Caco-2 (cell line): ENCODE measurements around the gene SLPI. TPM values are rescaled to one million over a fixed set of nuclear protein-coding genes. Genes with fewer than 3 reads are reported as not detected.
A peak's percentile ranks its signal among the peaks of the same experiment; 100 is the strongest.

Experiments
- BruUV-seq: library from RNA; stranded (reverse); fragments of 400-500 nt; replicated peaks from 2 replicates; lab custom pipeline; 2021; lab: Mats Ljungman, UMichigan
- CTCF ChIA-PET: fragments of 300-600 bp; sonication (Branson Sonifier 250); formaldehyde crosslinking; loops from one replicate; lab custom pipeline; 2022; ENCODE audit warnings: antibody characterized with exemption; lab: Charles Lee
- POLR2A ChIA-PET: fragments of 300-600 bp; sonication (Branson Sonifier 250); formaldehyde crosslinking; loops from one replicate; lab custom pipeline; 2022; ENCODE audit warnings: antibody characterized with exemption; lab: Charles Lee
- DNase-seq, 2 experiments: peaks; one replicate each; pipeline versions ENCODE4 v3.0.0 to v3.0.0-alpha.2; 2020 to 2022
- H3K27me3 ChIP-seq: replicated peaks from 2 replicates; pipeline ENCODE4 v1.6.0; 2011; ENCODE audit warnings: low read length; ENCODE audit not compliant: control insufficient read depth, insufficient read depth
- H3K36me3 ChIP-seq: 2 replicates; pipeline ENCODE4 v1.5.1; 2011; ENCODE audit warnings: low read length; ENCODE audit not compliant: control insufficient read depth, insufficient read depth
- H3K4me1 ChIP-seq: fragments of 250-450 bp; sonication (Bioruptor Pico); 2 replicates; pipeline ENCODE4 v1.5.1; 2020; ENCODE audit warnings: mild to moderate bottlenecking
- H3K4me3 ChIP-seq: 2 replicates; pipeline ENCODE4 v1.5.1; 2011; ENCODE audit warnings: low read depth, mild to moderate bottlenecking, control low read depth, low read length
- H3K9me3 ChIP-seq: fragments of 250-450 bp; sonication (Bioruptor Pico); 2 replicates; pipeline ENCODE4 v1.5.1; 2020; ENCODE audit warnings: mild to moderate bottlenecking, moderate library complexity
- H3K27ac Mint-ChIP-seq: one replicate; pipeline ENCODE4 v1.8.0; 2022; ENCODE audit warnings: mixed read lengths; ENCODE audit not compliant: unreplicated experiment
- H3K27me3 Mint-ChIP-seq: one replicate; pipeline ENCODE4 v1.8.0; 2022; ENCODE audit warnings: mixed read lengths; ENCODE audit not compliant: insufficient read depth, unreplicated experiment
- H3K36me3 Mint-ChIP-seq: one replicate; pipeline ENCODE4 v1.8.0; 2022; ENCODE audit warnings: mild to moderate bottlenecking, mixed read lengths; ENCODE audit not compliant: insufficient read depth, unreplicated experiment
- H3K4me1 Mint-ChIP-seq: one replicate; pipeline ENCODE4 v1.8.0; 2022; ENCODE audit warnings: low read depth, mixed read lengths; ENCODE audit not compliant: unreplicated experiment
- H3K4me3 Mint-ChIP-seq: one replicate; pipeline ENCODE4 v1.8.0; 2022; ENCODE audit warnings: mild to moderate bottlenecking, moderate library complexity, mixed read lengths; ENCODE audit not compliant: unreplicated experiment
- H3K9me3 Mint-ChIP-seq: one replicate; pipeline ENCODE4 v1.8.0; 2022; ENCODE audit warnings: mixed read lengths; ENCODE audit not compliant: unreplicated experiment
- intact Hi-C: fragments of 100-400 bp; cut with micrococcal nuclease; formaldehyde crosslinking; loops from one replicate; pipeline ENCODE4 v1.10.0; 2022; ENCODE audit not compliant: unreplicated experiment
- total RNA-seq: library from RNA; stranded (reverse); gene quantifications from 2 replicates; pipeline ENCODE4 v1.2.3, GENCODE V29; 2022
- TF ChIP-seq, protein P1 (sequence below), 2 experiments: fragments of 200-600 bp in 1 of 2; IDR thresholded peaks; 1 replicate in 1 of 2; 2 replicates in 1 of 2; pipeline versions ENCODE4 v1.5.1 to v1.8.0; 2011 to 2022; ENCODE audit warnings: antibody characterized with exemption in 1 of 2, control low read depth in 1 of 2, inconsistent platforms in 1 of 2, low read depth in 1 of 2, low read length in 1 of 2, mild to moderate bottlenecking in 1 of 2, moderate library complexity in 1 of 2; ENCODE audit not compliant: insufficient read depth in 1 of 2, severe bottlenecking in 1 of 2, unreplicated experiment in 1 of 2

Gene SLPI
- total RNA-seq, 1 experiment from 2014 or later = 3.0 TPM

GRCh38 chr20:45301824-45302271 lies 47.5 kb upstream of the SLPI start:
- Histone ChIP-seq H3K36me3 (no peaks in the 10 kb centered on the region), H3K4me3 (no peak overlapping the region), H3K27me3 (no peaks in the 10 kb centered on the region), H3K4me1 (0 out of 2 replicates have a peak, but pooled peaks cover 3% of the 10 kb centered on the region), H3K9me3 (no peaks in the 10 kb centered on the region)
- no peak for DNase-seq
- ChIA-PET CTCF (interaction anchor here (0.6 to 5.8 kb wide), 5 partner anchors 9 to 982 kb away, joined by 3 to 59 read pairs (median 12); no protein-coding TSS in a partner anchor), POLR2A (no interaction called here)
- no peak overlapping the region for H3K4me3 Mint-ChIP-seq
- no peaks in the 10 kb centered on the region for H3K9me3 Mint-ChIP-seq
- H3K27ac Mint-ChIP-seq = no peak overlapping the region
- no peaks in the 10 kb centered on the region for H3K4me1 Mint-ChIP-seq
- no TSS peak for BruUV-seq
- intact Hi-C loops = no loop called here
- H3K27me3 Mint-ChIP-seq = peaks cover 9% of the 10 kb centered on the region
- TF ChIP-seq, protein P1, sequence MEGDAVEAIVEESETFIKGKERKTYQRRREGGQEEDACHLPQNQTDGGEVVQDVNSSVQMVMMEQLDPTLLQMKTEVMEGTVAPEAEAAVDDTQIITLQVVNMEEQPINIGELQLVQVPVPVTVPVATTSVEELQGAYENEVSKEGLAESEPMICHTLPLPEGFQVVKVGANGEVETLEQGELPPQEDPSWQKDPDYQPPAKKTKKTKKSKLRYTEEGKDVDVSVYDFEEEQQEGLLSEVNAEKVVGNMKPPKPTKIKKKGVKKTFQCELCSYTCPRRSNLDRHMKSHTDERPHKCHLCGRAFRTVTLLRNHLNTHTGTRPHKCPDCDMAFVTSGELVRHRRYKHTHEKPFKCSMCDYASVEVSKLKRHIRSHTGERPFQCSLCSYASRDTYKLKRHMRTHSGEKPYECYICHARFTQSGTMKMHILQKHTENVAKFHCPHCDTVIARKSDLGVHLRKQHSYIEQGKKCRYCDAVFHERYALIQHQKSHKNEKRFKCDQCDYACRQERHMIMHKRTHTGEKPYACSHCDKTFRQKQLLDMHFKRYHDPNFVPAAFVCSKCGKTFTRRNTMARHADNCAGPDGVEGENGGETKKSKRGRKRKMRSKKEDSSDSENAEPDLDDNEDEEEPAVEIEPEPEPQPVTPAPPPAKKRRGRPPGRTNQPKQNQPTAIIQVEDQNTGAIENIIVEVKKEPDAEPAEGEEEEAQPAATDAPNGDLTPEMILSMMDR (IDR thresholded peaks at IDR 0.05; ENCODE audit: insufficient read depth in 1 of 2, low read depth in 1 of 2, low read length in 1 of 2, severe bottlenecking in 1 of 2, unreplicated experiment in 1 of 2) = no peak
- H3K36me3 Mint-ChIP-seq = no peaks in the 10 kb centered on the region

- H3K4me3 ChIP-seq = no peak overlapping the region
- H3K36me3 ChIP-seq = no peaks in the 10 kb centered on the region
- no TSS peak for BruUV-seq
- intact Hi-C loops = no loop called here
- H3K4me1 ChIP-seq = 0 out of 2 replicates have a peak, but pooled peaks cover 3% of the 10 kb centered on the region
- H3K9me3 Mint-ChIP-seq = no peaks in the 10 kb centered on the region
- DNase-seq = peak; percentile 84 to 85
- ChIA-PET CTCF (interaction anchor here (0.6 to 5.8 kb wide), 19 partner anchors 8 to 743 kb away, joined by 3 to 59 read pairs (median 5); partner anchors contain the start of gene SYS1), POLR2A (interaction anchor here (0.6 kb wide), 1 partner anchor 72 kb away, joined by 5 read pairs; no protein-coding TSS in a partner anchor)
- H3K4me3 Mint-ChIP-seq = no peak overlapping the region
- H3K27me3 ChIP-seq = no peaks in the 10 kb centered on the region
- H3K4me1 Mint-ChIP-seq = no peaks in the 10 kb centered on the region
- no peaks in the 10 kb centered on the region for H3K36me3 Mint-ChIP-seq
- TF ChIP-seq, protein P1 (IDR thresholded peaks at IDR 0.05; ENCODE audit: insufficient read depth in 1 of 2, low read depth in 1 of 2, low read length in 1 of 2, severe bottlenecking in 1 of 2, unreplicated experiment in 1 of 2) = peak; percentile 61 to 88
- H3K9me3 ChIP-seq = no peaks in the 10 kb centered on the region
- H3K27me3 Mint-ChIP-seq = peaks cover 9% of the 10 kb centered on the region
- no peak overlapping the region for H3K27ac Mint-ChIP-seq
Measured at GRCh38 chr20:45300961-45301360, 46.6 kb upstream of the SLPI start.

DNA sequence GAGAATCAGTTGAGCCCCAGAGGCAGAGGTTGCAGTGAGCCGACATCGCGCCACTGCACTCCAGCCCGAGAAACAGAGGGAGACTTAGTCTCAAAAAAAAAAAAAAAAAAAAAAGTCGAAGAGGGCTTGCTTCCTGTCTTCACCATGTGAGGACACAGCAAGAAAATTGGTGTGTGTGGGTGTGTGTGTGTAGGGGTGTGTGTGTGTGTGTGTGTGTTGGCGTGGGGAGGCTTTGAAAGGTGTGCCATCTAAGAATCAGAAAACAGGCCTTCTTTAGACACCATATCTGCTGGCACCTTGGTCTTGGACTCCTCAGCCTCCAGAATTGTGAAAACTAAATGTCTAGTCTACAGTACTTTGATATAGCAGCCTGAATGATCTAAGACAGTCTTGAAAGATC lies 45.4 kb upstream of the SLPI start:
- no peak overlapping the region for H3K4me3 Mint-ChIP-seq
- no peak for DNase-seq
- H3K27ac Mint-ChIP-seq = no peak overlapping the region
- peaks cover 7% of the 10 kb centered on the region for H3K9me3 ChIP-seq
- H3K36me3 ChIP-seq = no peaks in the 10 kb centered on the region
- no TSS peak for BruUV-seq
- ChIA-PET CTCF (no interaction called here), POLR2A (no interaction called here)
- TF ChIP-seq, protein P1 (IDR thresholded peaks at IDR 0.05; ENCODE audit: insufficient read depth in 1 of 2, low read depth in 1 of 2, low read length in 1 of 2, severe bottlenecking in 1 of 2, unreplicated experiment in 1 of 2) = no peak
- no peaks in the 10 kb centered on the region for H3K4me1 Mint-ChIP-seq
- H3K27me3 ChIP-seq = no peaks in the 10 kb centered on the region
- intact Hi-C loops = no loop called here
- H3K4me1 ChIP-seq = 0 out of 2 replicates have a peak, but pooled peaks cover 3% of the 10 kb centered on the region
- peaks cover 9% of the 10 kb centered on the region for H3K27me3 Mint-ChIP-seq
- no peaks in the 10 kb centered on the region for H3K36me3 Mint-ChIP-seq
- H3K4me3 ChIP-seq = no peak overlapping the region
- H3K9me3 Mint-ChIP-seq = no peaks in the 10 kb centered on the region
